ENCODE results near the gene TBX18. TPM values are rescaled to one million over a fixed set of nuclear protein-coding genes. Genes with fewer than 3 reads are reported as not detected.

The TBX18 gene
- total RNA-seq, 4 donors from 2014 or later = 0.15 to 4.4 (median 1.9) TPM

GRCh38 chr6:84771756-84772356 lies 7.5 kb upstream of the TBX18 start:
- H3K4me3 ChIP-seq = no peak overlapping the region
- H3K36me3 ChIP-seq = no peaks in the 10 kb centered on the region
- intact Hi-C loops (cut with DNase I) = loop anchor here (10.0 kb wide), 1 partner anchor 347 kb away; no protein-coding TSS in a partner anchor
- WGBS, 2 donors = 15 to 26% methylated on average over 16 of the region's 16 CpGs
- H3K27me3 ChIP-seq = peaks cover 24 to 100% (median 49%) of the 10 kb centered on the region in 4 donors
- peaks cover 0 to 11% (median 10%) of the 10 kb centered on the region in 3 donors for H3K9me3 ChIP-seq
- no peak for TF ChIP-seq POLR2A (IDR thresholded peaks at IDR 0.05)
- no peak for TF ChIP-seq CTCF (IDR thresholded peaks at IDR 0.05)
- DNase-seq = no peak
- no peak overlapping the region for H3K27ac ChIP-seq
- H3K4me1 ChIP-seq = peaks cover 3 to 20% (median 9%) of the 10 kb centered on the region in 3 donors

GRCh38 chr6:84771125-84771755 lies 6.8 kb upstream of the TBX18 start:
- Histone ChIP-seq H3K4me1 (peaks cover 3 to 20% (median 9%) of the 10 kb centered on the region in 3 donors), H3K9me3 (peaks cover 0 to 12% (median 10%) of the 10 kb centered on the region in 3 donors), H3K36me3 (no peaks in the 10 kb centered on the region), H3K4me3 (no peak overlapping the region), H3K27me3 (peaks cover 24 to 100% (median 54%) of the 10 kb centered on the region in 4 donors), H3K27ac (no peak overlapping the region)
- intact Hi-C loops (cut with DNase I) = loop anchor here (10.0 kb wide), 1 partner anchor 346 kb away; no protein-coding TSS in a partner anchor
- TF ChIP-seq POLR2A (IDR thresholded peaks at IDR 0.05) = no peak
- TF ChIP-seq CTCF (IDR thresholded peaks at IDR 0.05) = no peak
- 16 to 31% methylated on average over 6 of the region's 6 CpGs for WGBS, 2 donors
- no peak for DNase-seq

- Histone ChIP-seq H3K4me3 (no peak overlapping the region), H3K27ac (no peak overlapping the region), H3K27me3 (peaks cover 24 to 100% (median 58%) of the 10 kb centered on the region in 4 donors), H3K36me3 (no peaks in the 10 kb centered on the region), H3K4me1 (peaks cover 3 to 20% (median 9%) of the 10 kb centered on the region in 3 donors), H3K9me3 (peaks cover 0 to 19% (median 14%) of the 10 kb centered on the region in 3 donors)
- TF ChIP-seq POLR2A (IDR thresholded peaks at IDR 0.05) (no peak), CTCF (IDR thresholded peaks at IDR 0.05) (no peak)
- 28 to 35% methylated on average over 5 of the region's 5 CpGs for WGBS, 2 donors
- intact Hi-C loops (cut with DNase I) = loop anchor here (10.0 kb wide), 1 partner anchor 346 kb away; no protein-coding TSS in a partner anchor
- DNase-seq = no peak
Measured at GRCh38 chr6:84770521-84770920, 6.1 kb upstream of the TBX18 start.

GRCh38 chr6:84769306-84769705 lies 4.9 kb upstream of the TBX18 start:
- peaks cover 3 to 22% (median 8%) of the 10 kb centered on the region in 3 donors for H3K4me1 ChIP-seq

More at GRCh38 chr6:84769306-84769705, 4.9 kb upstream of the TBX18 start:
- no peak overlapping the region for H3K27ac ChIP-seq
- no peak for DNase-seq
- TF ChIP-seq POLR2A (IDR thresholded peaks at IDR 0.05) (no peak), CTCF (IDR thresholded peaks at IDR 0.05) (no peak)
- H3K27me3 ChIP-seq = peaks cover 15 to 100% (median 57%) of the 10 kb centered on the region in 4 donors
- intact Hi-C loops (cut with DNase I) = no loop called here
- no peak overlapping the region for H3K4me3 ChIP-seq
- peaks cover 0 to 21% (median 16%) of the 10 kb centered on the region in 3 donors for H3K9me3 ChIP-seq
- H3K36me3 ChIP-seq = no peaks in the 10 kb centered on the region
- whole genome bisulfite sequencing, 2 donors = 19 to 21% methylated on average over 5 of the region's 5 CpGs
